SK-N-SH treated with all-trans-retinoic acid at 6 μM for 48 hours (cell line): ENCODE data around the gene FUT4.
"Not testable (repeated sequence)": the region's sequence is repeated elsewhere in the genome, so short reads cannot be mapped to it uniquely, and the experiment has no call there.

Experiments used
- TF ChIP-seq, protein P1 (sequence below): fragments of 250-450 bp; sonication (Bioruptor Pico); IDR thresholded peaks from 2 replicates; pipeline ENCODE4 v1.5.1; 2021; ENCODE audit warnings: mild to moderate bottlenecking, moderate library complexity
- TF ChIP-seq, protein P2 (sequence below): fragments of 250-450 bp; sonication (Bioruptor Pico); IDR thresholded peaks from 2 replicates; pipeline ENCODE4 v1.5.0; 2020; ENCODE audit warnings: mild to moderate bottlenecking, moderate library complexity

DNA sequence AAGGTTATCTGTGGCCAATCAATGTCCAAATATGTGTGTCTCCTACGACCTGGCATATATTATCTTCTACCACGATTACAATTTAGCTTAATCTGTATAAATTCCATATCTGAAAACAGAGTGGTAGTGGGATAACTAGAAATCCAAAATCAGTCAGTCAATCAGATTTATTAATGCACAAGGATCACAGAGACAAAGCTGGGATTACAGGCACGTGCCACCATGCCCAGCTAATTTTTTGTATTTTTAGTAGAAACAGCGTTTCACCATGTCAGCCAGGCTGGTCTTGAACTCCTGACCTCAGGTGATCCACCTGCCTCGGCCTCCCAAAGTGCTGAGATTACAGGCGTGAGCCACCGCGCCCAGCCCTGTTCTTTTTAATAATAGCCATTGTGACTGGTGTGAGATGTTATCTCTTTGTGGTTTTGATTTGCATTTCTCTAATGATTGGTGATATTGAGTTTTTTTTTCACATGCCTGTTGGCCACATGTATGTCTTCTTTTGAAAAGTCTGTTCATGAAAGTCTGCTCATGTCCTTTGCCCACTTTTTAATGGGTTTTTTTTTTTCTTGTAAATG, 12.1 kb downstream of the FUT4 start:
- TF ChIP-seq, protein P1, sequence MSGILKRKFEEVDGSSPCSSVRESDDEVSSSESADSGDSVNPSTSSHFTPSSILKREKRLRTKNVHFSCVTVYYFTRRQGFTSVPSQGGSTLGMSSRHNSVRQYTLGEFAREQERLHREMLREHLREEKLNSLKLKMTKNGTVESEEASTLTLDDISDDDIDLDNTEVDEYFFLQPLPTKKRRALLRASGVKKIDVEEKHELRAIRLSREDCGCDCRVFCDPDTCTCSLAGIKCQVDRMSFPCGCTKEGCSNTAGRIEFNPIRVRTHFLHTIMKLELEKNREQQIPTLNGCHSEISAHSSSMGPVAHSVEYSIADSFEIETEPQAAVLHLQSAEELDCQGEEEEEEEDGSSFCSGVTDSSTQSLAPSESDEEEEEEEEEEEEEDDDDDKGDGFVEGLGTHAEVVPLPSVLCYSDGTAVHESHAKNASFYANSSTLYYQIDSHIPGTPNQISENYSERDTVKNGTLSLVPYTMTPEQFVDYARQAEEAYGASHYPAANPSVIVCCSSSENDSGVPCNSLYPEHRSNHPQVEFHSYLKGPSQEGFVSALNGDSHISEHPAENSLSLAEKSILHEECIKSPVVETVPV (CRISPR knock-in tag) = not testable (repeated sequence)
- TF ChIP-seq, protein P2, sequence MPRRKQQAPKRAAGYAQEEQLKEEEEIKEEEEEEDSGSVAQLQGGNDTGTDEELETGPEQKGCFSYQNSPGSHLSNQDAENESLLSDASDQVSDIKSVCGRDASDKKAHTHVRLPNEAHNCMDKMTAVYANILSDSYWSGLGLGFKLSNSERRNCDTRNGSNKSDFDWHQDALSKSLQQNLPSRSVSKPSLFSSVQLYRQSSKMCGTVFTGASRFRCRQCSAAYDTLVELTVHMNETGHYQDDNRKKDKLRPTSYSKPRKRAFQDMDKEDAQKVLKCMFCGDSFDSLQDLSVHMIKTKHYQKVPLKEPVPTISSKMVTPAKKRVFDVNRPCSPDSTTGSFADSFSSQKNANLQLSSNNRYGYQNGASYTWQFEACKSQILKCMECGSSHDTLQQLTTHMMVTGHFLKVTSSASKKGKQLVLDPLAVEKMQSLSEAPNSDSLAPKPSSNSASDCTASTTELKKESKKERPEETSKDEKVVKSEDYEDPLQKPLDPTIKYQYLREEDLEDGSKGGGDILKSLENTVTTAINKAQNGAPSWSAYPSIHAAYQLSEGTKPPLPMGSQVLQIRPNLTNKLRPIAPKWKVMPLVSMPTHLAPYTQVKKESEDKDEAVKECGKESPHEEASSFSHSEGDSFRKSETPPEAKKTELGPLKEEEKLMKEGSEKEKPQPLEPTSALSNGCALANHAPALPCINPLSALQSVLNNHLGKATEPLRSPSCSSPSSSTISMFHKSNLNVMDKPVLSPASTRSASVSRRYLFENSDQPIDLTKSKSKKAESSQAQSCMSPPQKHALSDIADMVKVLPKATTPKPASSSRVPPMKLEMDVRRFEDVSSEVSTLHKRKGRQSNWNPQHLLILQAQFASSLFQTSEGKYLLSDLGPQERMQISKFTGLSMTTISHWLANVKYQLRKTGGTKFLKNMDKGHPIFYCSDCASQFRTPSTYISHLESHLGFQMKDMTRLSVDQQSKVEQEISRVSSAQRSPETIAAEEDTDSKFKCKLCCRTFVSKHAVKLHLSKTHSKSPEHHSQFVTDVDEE (CRISPR knock-in tag) = not testable (repeated sequence)
